ENCODE measurements around the gene TMEM220. TPM values are rescaled to one million over a fixed set of nuclear protein-coding genes. Genes with fewer than 3 reads are reported as not detected.

The TMEM220 gene
- total RNA-seq, 3 donors from 2014 or later (not counting 1 experiment from before 2014, with no cell fraction given) = 0.97 to 2.2 (median 1.4) TPM

DNA sequence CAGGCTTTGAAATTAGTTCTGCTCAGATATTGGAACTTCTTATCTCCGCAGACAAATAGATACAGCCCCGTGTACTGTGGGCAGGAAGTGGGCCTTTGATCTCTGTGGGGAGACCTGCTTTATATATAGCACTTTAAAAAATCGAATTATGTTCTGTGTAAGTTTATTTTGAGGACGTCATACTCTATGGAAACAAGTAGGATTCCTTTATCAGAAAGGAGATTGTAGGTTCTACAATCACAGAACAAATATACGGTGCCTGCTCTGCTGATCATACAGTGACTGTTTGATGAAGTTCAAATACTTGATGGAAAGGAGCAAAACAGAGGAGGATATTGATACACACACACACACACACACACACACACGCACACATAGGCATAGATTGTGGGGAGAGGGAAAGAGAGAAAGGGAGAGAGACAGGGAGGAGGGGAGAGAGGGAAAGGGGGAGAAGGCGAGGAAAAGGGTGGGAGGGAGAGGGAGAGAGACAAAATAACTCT lies 14.7 kb upstream of the TMEM220 start:
- Mint-ChIP-seq H3K36me3 (no peaks in the 10 kb centered on the region), H3K4me1 (peaks cover 0 to 5% of the 10 kb centered on the region in 2 donors), H3K4me3 (no peak overlapping the region), H3K27me3 (ENCODE audit: low read depth in 2 of 2) (peaks cover 0 to 9% of the 10 kb centered on the region in 2 donors), H3K27ac (peak overlapping the region in 1 of 2 donors; percentile 29), H3K9me3 (no peaks in the 10 kb centered on the region)
- Histone ChIP-seq H3K4me3 (ENCODE audit: low read length) (no peak overlapping the region), H3K4me1 (ENCODE audit: control insufficient read depth, insufficient read depth, low read length) (no peaks in the 10 kb centered on the region), H3K27me3 (ENCODE audit: control insufficient read depth, insufficient read depth, low read length) (no peaks in the 10 kb centered on the region), H3K27ac (ENCODE audit: low read length) (no peak overlapping the region), H3K36me3 (ENCODE audit: control insufficient read depth, insufficient read depth, low read length) (no peaks in the 10 kb centered on the region), H3K9me3 (ENCODE audit: control insufficient read depth, insufficient read depth, low read length) (no peaks in the 10 kb centered on the region)
- 34% methylated on average over 3 of the region's 7 CpGs for WGBS (ENCODE audit: insufficient coverage)
- DNase-seq (peak in 1 of 2 donors; percentile 60), ATAC-seq (peak in 1 of 3 donors; percentile 47)
- TF ChIP-seq CTCF (IDR thresholded peaks at IDR 0.05) = no peak
- intact Hi-C loops (cut with micrococcal nuclease) = no loop called here

GRCh38 chr17:10743316-10744009 lies 13.6 kb upstream of the TMEM220 start:
- Mint-ChIP-seq H3K27ac (no peak overlapping the region), H3K4me1 (peaks cover 0 to 5% of the 10 kb centered on the region in 2 donors), H3K4me3 (no peak overlapping the region), H3K27me3 (ENCODE audit: low read depth in 2 of 2) (peaks cover 0 to 12% of the 10 kb centered on the region in 2 donors), H3K9me3 (no peaks in the 10 kb centered on the region), H3K36me3 (no peaks in the 10 kb centered on the region)
- TF ChIP-seq CTCF (IDR thresholded peaks at IDR 0.05) = no peak
- DNase-seq (no peak), ATAC-seq (no peak)
- no peaks in the 10 kb centered on the region for H3K4me1 ChIP-seq (ENCODE audit: control insufficient read depth, insufficient read depth, low read length)
- intact Hi-C loops (cut with micrococcal nuclease) = no loop called here
- H3K4me3 ChIP-seq (ENCODE audit: low read length) = no peak overlapping the region
- 92% methylated on average over 6 of the region's 8 CpGs for WGBS (ENCODE audit: insufficient coverage)
- no peaks in the 10 kb centered on the region for H3K9me3 ChIP-seq (ENCODE audit: control insufficient read depth, insufficient read depth, low read length)
- H3K36me3 ChIP-seq (ENCODE audit: control insufficient read depth, insufficient read depth, low read length) = no peaks in the 10 kb centered on the region
- no peak overlapping the region for H3K27ac ChIP-seq (ENCODE audit: low read length)
- no peaks in the 10 kb centered on the region for H3K27me3 ChIP-seq (ENCODE audit: control insufficient read depth, insufficient read depth, low read length)

DNA sequence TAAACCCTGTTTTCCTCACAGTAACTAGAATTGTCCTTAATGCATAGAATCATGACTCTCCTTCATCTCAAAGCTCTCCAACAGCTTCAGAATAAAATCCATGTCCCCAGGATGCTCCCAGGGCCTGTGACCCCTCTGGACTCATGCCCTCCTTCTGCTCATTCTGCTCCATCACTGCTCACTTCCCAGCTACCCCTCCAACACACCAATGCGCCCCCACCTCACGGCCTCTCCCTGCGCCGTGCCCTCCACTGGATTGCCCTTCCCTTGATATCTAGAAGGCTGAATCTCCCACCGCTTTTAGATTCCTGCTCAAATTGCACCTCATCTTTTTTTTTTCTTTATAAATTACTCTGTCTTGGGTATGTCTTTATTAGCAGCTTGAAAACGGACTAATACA lies 12.6 kb upstream of the TMEM220 start:
- intact Hi-C loops (cut with micrococcal nuclease) = no loop called here
- H3K27me3 Mint-ChIP-seq (ENCODE audit: low read depth in 2 of 2) = peaks cover 0 to 10% of the 10 kb centered on the region in 2 donors
- no peak overlapping the region for H3K27ac Mint-ChIP-seq
- no peak overlapping the region for H3K27ac ChIP-seq (ENCODE audit: low read length)
- no peaks in the 10 kb centered on the region for H3K9me3 Mint-ChIP-seq
- H3K4me3 ChIP-seq (ENCODE audit: low read length) = no peak overlapping the region
- H3K9me3 ChIP-seq (ENCODE audit: control insufficient read depth, insufficient read depth, low read length) = no peaks in the 10 kb centered on the region
- no peak for TF ChIP-seq CTCF (IDR thresholded peaks at IDR 0.05)
- H3K4me1 Mint-ChIP-seq = peaks cover 0 to 5% of the 10 kb centered on the region in 2 donors
- ATAC-seq = no peak
- no peak overlapping the region for H3K4me3 Mint-ChIP-seq
- H3K36me3 Mint-ChIP-seq = no peaks in the 10 kb centered on the region
- DNase-seq = no peak
- 89% methylated on average over 5 of the region's 6 CpGs for WGBS (ENCODE audit: insufficient coverage)
- no peaks in the 10 kb centered on the region for H3K4me1 ChIP-seq (ENCODE audit: control insufficient read depth, insufficient read depth, low read length)
- no peaks in the 10 kb centered on the region for H3K36me3 ChIP-seq (ENCODE audit: control insufficient read depth, insufficient read depth, low read length)
- no peaks in the 10 kb centered on the region for H3K27me3 ChIP-seq (ENCODE audit: control insufficient read depth, insufficient read depth, low read length)

Measured in natural killer cell (primary cell).